SK-N-SH (cell line): Measurements from ENCODE around the gene HRCT1. TPM values are rescaled to one million over a fixed set of nuclear protein-coding genes. Genes with fewer than 3 reads are reported as not detected.
A peak's percentile ranks its signal among the peaks of the same experiment; 100 is the strongest.
"Not testable (repeated sequence)": the region's sequence is repeated elsewhere in the genome, so short reads cannot be mapped to it uniquely, and the experiment has no call there.

Experiments
- CTCF ChIA-PET: fragments of 300-600, 350-600 bp; formaldehyde crosslinking; extraction: SDS; loops from one replicate; lab custom pipeline; 2021; lab: Yijun Ruan, JAX
- POLR2A ChIA-PET: fragments of 350-600 bp; sonication (Branson Sonifier 250); formaldehyde crosslinking; extraction: SDS; loops from one replicate; lab custom pipeline; 2020; ENCODE audit warnings: antibody characterized with exemption, inconsistent platforms; lab: Yijun Ruan, JAX
- DNase-seq: peaks from one replicate; pipeline ENCODE4 v3.0.0; 2012
- H2AFZ ChIP-seq: fragments of 200-600 bp; sonication (generic); 2 replicates; pipeline ENCODE4 v1.8.1; 2016; ENCODE audit warnings: antibody characterized with exemption, mild to moderate bottlenecking, low read depth
- H3F3A ChIP-seq: fragments of 200-600 bp; sonication (generic); replicated peaks from 2 replicates; pipeline ENCODE3; 2016; ENCODE audit warnings: antibody characterized with exemption, mild to moderate bottlenecking; ENCODE audit not compliant: insufficient read depth
- H3K27ac ChIP-seq, 2 experiments: fragments of 200-500 bp in 1 of 2; fragments of 200-600 bp in 1 of 2; sonication (Bioruptor generic) in 1 of 2; sonication (generic), shearing (Covaris generic) in 1 of 2; 2 replicates each; pipeline versions ENCODE4 v1.5.1 to v1.6.1; 2014 to 2016; ENCODE audit warnings: low read depth in 2 of 2, inconsistent platforms in 1 of 2, low read length in 1 of 2, mild to moderate bottlenecking in 1 of 2, mixed read lengths in 1 of 2
- H3K27me3 ChIP-seq: fragments of 200-600 bp; sonication (generic), shearing (Covaris generic); 2 replicates; pipeline ENCODE4 v1.6.1; 2016; ENCODE audit warnings: mixed run types; ENCODE audit not compliant: insufficient read depth
- H3K36me3 ChIP-seq, 2 experiments: fragments of 200-500 bp in 1 of 2; fragments of 200-600 bp in 1 of 2; sonication (Bioruptor generic) in 1 of 2; sonication (generic) in 1 of 2; replicated peaks in 1 of 2; 2 replicates each; pipeline versions ENCODE3 to v1.5.1; 2014 to 2016; ENCODE audit warnings: low read length in 1 of 2, mild to moderate bottlenecking in 1 of 2; ENCODE audit not compliant: insufficient read depth in 2 of 2, control insufficient read depth in 1 of 2
- H3K4me1 ChIP-seq, 2 experiments: fragments of 200-500 bp in 1 of 2; fragments of 200-600 bp in 1 of 2; sonication (Bioruptor generic) in 1 of 2; sonication (generic), shearing (Covaris generic) in 1 of 2; 2 replicates each; pipeline versions ENCODE4 v1.5.1 to v1.6.1; 2014 to 2016; ENCODE audit warnings: low read depth in 1 of 2, low read length in 1 of 2, mixed run types in 1 of 2; ENCODE audit not compliant: insufficient read depth in 2 of 2, control insufficient read depth in 1 of 2
- H3K4me2 ChIP-seq: fragments of 200-600 bp; sonication (generic), shearing (Covaris generic); 2 replicates; pipeline ENCODE4 v1.6.1; 2017; ENCODE audit warnings: mixed run types
- H3K4me3 ChIP-seq, 2 experiments: fragments of 200-500 bp in 1 of 2; fragments of 200-600 bp in 1 of 2; sonication (Bioruptor generic) in 1 of 2; sonication (generic), shearing (Covaris generic) in 1 of 2; 2 replicates each; pipeline versions ENCODE4 v1.5.1 to v1.8.1; 2014 to 2016; ENCODE audit warnings: low read depth in 2 of 2, inconsistent platforms in 1 of 2, low read length in 1 of 2, mild to moderate bottlenecking in 1 of 2, mixed read lengths in 1 of 2, moderate library complexity in 1 of 2
- H3K79me2 ChIP-seq: fragments of 200-600 bp; sonication (generic); 2 replicates; pipeline ENCODE4 v1.8.1; 2017; ENCODE audit warnings: mild to moderate bottlenecking; ENCODE audit not compliant: insufficient read depth
- H3K9ac ChIP-seq: fragments of 200-600 bp; sonication (generic); 2 replicates; pipeline ENCODE4 v1.6.1; 2017; ENCODE audit warnings: mixed run types
- H3K9me2 ChIP-seq: fragments of 200-600 bp; sonication (generic); 2 replicates; pipeline ENCODE4 v1.6.1; 2017; ENCODE audit warnings: mixed run types
- H3K9me3 ChIP-seq: fragments of 200-600 bp; sonication (generic); 2 replicates; pipeline ENCODE4 v1.6.1; 2017; ENCODE audit warnings: mixed run types, mild to moderate bottlenecking, moderate library complexity
- H4K20me1 ChIP-seq: fragments of 200-600 bp; sonication (generic); 2 replicates; pipeline ENCODE4 v1.6.1; 2017; ENCODE audit warnings: mild to moderate bottlenecking, mixed run types; ENCODE audit not compliant: insufficient read depth
- CTCF ChIP-seq: fragments of 200-600 bp; sonication (generic); IDR thresholded peaks from 2 replicates; pipeline ENCODE4 v1.6.1; 2017; ENCODE audit warnings: antibody characterized with exemption, mild to moderate bottlenecking, moderate library complexity
- EZH2phosphoT487 ChIP-seq: fragments of 200-600 bp; sonication (generic); IDR thresholded peaks from 2 replicates; pipeline ENCODE4 v1.6.1; 2017; ENCODE audit warnings: low read depth, mixed run types, mild to moderate bottlenecking, antibody characterized with exemption, moderate library complexity, borderline replicate concordance
- FOSL2 ChIP-seq: IDR thresholded peaks from 2 replicates; pipeline ENCODE4 v1.4.0; 2012; ENCODE audit warnings: low read depth, mild to moderate bottlenecking, moderate library complexity, borderline replicate concordance
- FOXJ3 ChIP-seq: sonication (generic); formaldehyde crosslinking; IDR thresholded peaks from 2 replicates; pipeline ENCODE4 v1.5.1; 2020; ENCODE audit warnings: mild to moderate bottlenecking, missing genetic modification reagents
- FOXM1 ChIP-seq: IDR thresholded peaks from 2 replicates; pipeline ENCODE4 v1.4.0; 2012; ENCODE audit warnings: low read depth, mild to moderate bottlenecking
- GATA2 ChIP-seq: sonication (generic); formaldehyde crosslinking; IDR thresholded peaks from 2 replicates; pipeline ENCODE4 v1.5.0; 2020; ENCODE audit warnings: mild to moderate bottlenecking, missing genetic modification reagents
- IRF3 ChIP-seq: fragments of 150-350 bp; IDR thresholded peaks from 2 replicates; pipeline ENCODE4 v1.6.1; 2016; ENCODE audit warnings: mild to moderate bottlenecking, low read depth, low read length
- JUND ChIP-seq: IDR thresholded peaks from 2 replicates; pipeline ENCODE4 v1.4.0; 2012
- MEF2A ChIP-seq: IDR thresholded peaks from 2 replicates; pipeline ENCODE4 v1.4.0; 2012; ENCODE audit warnings: low read depth, borderline replicate concordance
- NFIC ChIP-seq: IDR thresholded peaks from 2 replicates; pipeline ENCODE4 v1.4.0; 2012; ENCODE audit warnings: borderline replicate concordance
- PBX3 ChIP-seq: IDR thresholded peaks from 2 replicates; pipeline ENCODE4; 2012
- POLR2AphosphoS5 ChIP-seq: IDR thresholded peaks from 2 replicates; pipeline ENCODE4 v1.6.1; 2012; ENCODE audit warnings: low read depth, low read length
- RCOR1 ChIP-seq: fragments of 150-350 bp; IDR thresholded peaks from 2 replicates; pipeline ENCODE4 v1.6.1; 2017; ENCODE audit warnings: antibody characterized with exemption, low read length
- RFX5 ChIP-seq: IDR thresholded peaks from 2 replicates; pipeline ENCODE4 v1.6.1; 2012; ENCODE audit warnings: mild to moderate bottlenecking, improper control_type of control experiment, low read length
- SMC3 ChIP-seq: IDR thresholded peaks from 2 replicates; pipeline ENCODE4 v1.6.1; 2012; ENCODE audit warnings: low read depth, low read length, improper control_type of control experiment
- TCF12 ChIP-seq: IDR thresholded peaks from 2 replicates; pipeline ENCODE4 v1.4.0; 2012
- TEAD4 ChIP-seq: IDR thresholded peaks from 2 replicates; pipeline ENCODE4 v1.4.0; 2012; ENCODE audit warnings: mild to moderate bottlenecking, borderline replicate concordance; ENCODE audit not compliant: insufficient read depth
- WGBS: methylation state at CpG from one replicate; pipeline ENCODE4 v1.1.6; 2017; ENCODE audit warnings: low lambda C conversion rate; 5-methylcytosine and 5-hydroxymethylcytosine counted together
- polyA plus RNA-seq, 3 experiments: library from polyadenylated mRNA; depleted of rRNA; stranded (reverse); fragments of >200 nt; gene quantifications; 2 replicates each; pipeline ENCODE4 v1.2.3, GENCODE V29; 2012

HRCT1 gene
- polyA plus RNA-seq, 1 of the 3 experiments (the other 2 are of a cell fraction): 3.0 TPM

- no peak overlapping the region for H3K4me3 ChIP-seq
- H3K9me2 ChIP-seq: no peaks in the 10 kb centered on the region
- CTCF ChIA-PET: interaction anchor here (0.6 to 3.0 kb wide), 28 partner anchors 9 to 817 kb away, joined by 3 to 136 read pairs (median 6); partner anchors contain the start of genes CCDC107, CREB3, FAM221B and GBA2
- H3K9me3 ChIP-seq: no peaks in the 10 kb centered on the region
- H3K27ac ChIP-seq: no peak overlapping the region
- H3K27me3 ChIP-seq: no peaks in the 10 kb centered on the region
- no peaks in the 10 kb centered on the region; a peak in 1 of 4 replicates for H3K4me1 ChIP-seq
- no peaks in the 10 kb centered on the region for H4K20me1 ChIP-seq
- TF ChIP-seq RFX5 (no peak), PBX3 (no peak), TCF12 (no peak), EZH2phosphoT487 (no peak), IRF3 (no peak), FOXM1 (no peak), SMC3 (no peak), TEAD4 (no peak), NFIC (no peak), FOXJ3 (no peak), POLR2AphosphoS5 (no peak), GATA2 (CRISPR knock-in tag) (no peak), JUND (no peak), FOSL2 (no peak), RCOR1 (no peak), MEF2A (no peak), CTCF (no peak)
- TF ChIP-seq, all 33 proteins: peak for 0
- Histone ChIP-seq H3K4me2 (no peak overlapping the region), H3K79me2 (no peaks in the 10 kb centered on the region), H2AFZ (peak overlapping the region; percentile 36; the same call in 1 of the 2 replicates), H3K9ac (no peak overlapping the region), H3K36me3 (no peaks in the 10 kb centered on the region), H3F3A (peaks cover 5% of the 10 kb centered on the region)
- WGBS: 53% methylated on average over 3 of the region's 3 CpGs
- DNase-seq: no peak
- POLR2A ChIA-PET: interaction anchor here (0.8 kb wide), 1 partner anchor 126 kb away, joined by 3 read pairs; no protein-coding TSS in a partner anchor
Observed at GRCh38 chr9:35882996-35883395, 23.0 kb upstream of the HRCT1 start.

GRCh38 chr9:35884908-35885307 is 21.1 kb upstream of the HRCT1 start:
- H3K9me2 ChIP-seq, H3K9me3 ChIP-seq: not testable (repeated sequence)
- CTCF ChIA-PET: interaction anchor here (3.0 kb wide), 1 partner anchor 95 kb away, joined by 15 read pairs; no protein-coding TSS in a partner anchor

More at GRCh38 chr9:35884908-35885307, 21.1 kb upstream of the HRCT1 start:
- H3K4me2 ChIP-seq, H3K4me1 ChIP-seq, H2AFZ ChIP-seq, H3K27ac ChIP-seq, H3K27me3 ChIP-seq, H4K20me1 ChIP-seq, H3K9ac ChIP-seq, POLR2A ChIA-PET, H3K4me3 ChIP-seq, H3K79me2 ChIP-seq, DNase-seq, H3F3A ChIP-seq, H3K36me3 ChIP-seq: not testable (repeated sequence)
- WGBS: 89% methylated on average over 3 of the region's 3 CpGs
